Measurements from ENCODE around the gene SPACA9. TPM values are rescaled to one million over a fixed set of nuclear protein-coding genes. Genes with fewer than 3 reads are reported as not detected.
A peak's percentile ranks its signal among the peaks of the same experiment; 100 is the strongest.

The SPACA9 gene
- total and polyA plus RNA-seq, 2 donors, result 2.5 to 6.6 TPM

- Histone ChIP-seq H3K27ac (ENCODE audit: low read depth) (no peak overlapping the region), H3K36me3 (ENCODE audit: insufficient read depth) (no peaks in the 10 kb centered on the region), H3K4me1 (ENCODE audit: insufficient read depth) (no peaks in the 10 kb centered on the region), H3K4me3 (ENCODE audit: low read depth, low read length) (no peak overlapping the region)
- WGBS, result 87% methylated on average over 3 of the region's 3 CpGs
- no peak for DNase-seq (ENCODE audit: extremely low spot score)
Observed at GRCh38 chr9:132876849-132877248, 1.8 kb upstream of the SPACA9 start.

- H3K36me3 ChIP-seq (ENCODE audit: insufficient read depth), result no peaks in the 10 kb centered on the region
- no peak for DNase-seq (ENCODE audit: extremely low spot score)
- no peaks in the 10 kb centered on the region for H3K4me1 ChIP-seq (ENCODE audit: insufficient read depth)
- H3K4me3 ChIP-seq (ENCODE audit: low read depth, low read length), result peak overlapping the region; percentile 86
- WGBS, result 39% methylated on average over 14 of the region's 14 CpGs
- H3K27ac ChIP-seq (ENCODE audit: low read depth), result no peak overlapping the region
Observed at GRCh38 chr9:132877458-132877823, 1.3 kb upstream of the SPACA9 start.

GRCh38 chr9:132877824-132878694 is 639 bp upstream of the SPACA9 start, which contains the start of gene AK8:
TSS of gene AK8 (minus strand) at chr9:132878284. CDS start at chr9:132878255, 29 bp downstream.
- DNase-seq (ENCODE audit: extremely low spot score), result no peak
- H3K27ac ChIP-seq (ENCODE audit: low read depth), result no peak within 1 kb of the TSS

GRCh38 chr9:132879457-132880323 is 992 bp downstream of the SPACA9 start:
- H3K4me3 ChIP-seq (ENCODE audit: low read depth, low read length), result no peak overlapping the region
- no peak overlapping the region for H3K27ac ChIP-seq (ENCODE audit: low read depth)
- H3K36me3 ChIP-seq (ENCODE audit: insufficient read depth), result no peaks in the 10 kb centered on the region
- H3K4me1 ChIP-seq (ENCODE audit: insufficient read depth), result no peaks in the 10 kb centered on the region
- WGBS, result 87% methylated on average over 6 of the region's 6 CpGs
- no peak for DNase-seq (ENCODE audit: extremely low spot score)

More at GRCh38 chr9:132877824-132878694, 639 bp upstream of the SPACA9 start, which contains the start of gene AK8:
- under 1% methylated on average over 89 of the region's 89 CpGs for WGBS
- Histone ChIP-seq H3K4me1 (ENCODE audit: insufficient read depth) (no peaks in the 10 kb centered on the region), H3K4me3 (ENCODE audit: low read depth, low read length) (peak within 1 kb of the TSS; percentile 86), H3K36me3 (ENCODE audit: insufficient read depth) (no peaks in the 10 kb centered on the region)

- Histone ChIP-seq H3K4me3 (ENCODE audit: low read depth, low read length) (no peak overlapping the region), H3K4me1 (ENCODE audit: insufficient read depth) (no peaks in the 10 kb centered on the region), H3K36me3 (ENCODE audit: insufficient read depth) (no peaks in the 10 kb centered on the region), H3K27ac (ENCODE audit: low read depth) (no peak overlapping the region)
- 85% methylated on average over 7 of the region's 7 CpGs for WGBS
- DNase-seq (ENCODE audit: extremely low spot score), result no peak
Observed at GRCh38 chr9:132880324-132880661, 1.6 kb downstream of the SPACA9 start.

- no peak overlapping the region for H3K4me3 ChIP-seq (ENCODE audit: low read depth, low read length)
- no peak for DNase-seq (ENCODE audit: extremely low spot score)
- no peaks in the 10 kb centered on the region for H3K4me1 ChIP-seq (ENCODE audit: insufficient read depth)
- no peak overlapping the region for H3K27ac ChIP-seq (ENCODE audit: low read depth)
- H3K36me3 ChIP-seq (ENCODE audit: insufficient read depth), result no peaks in the 10 kb centered on the region
- 87% methylated on average over 6 of the region's 6 CpGs for WGBS
Observed at GRCh38 chr9:132881826-132882225, 3.1 kb downstream of the SPACA9 start.

- H3K27ac ChIP-seq (ENCODE audit: low read depth), result no peak overlapping the region
- no peak for DNase-seq (ENCODE audit: extremely low spot score)
- no peak overlapping the region for H3K4me3 ChIP-seq (ENCODE audit: low read depth, low read length)
- H3K4me1 ChIP-seq (ENCODE audit: insufficient read depth), result no peaks in the 10 kb centered on the region
- WGBS, result 73% methylated on average over 6 of the region's 6 CpGs
- no peaks in the 10 kb centered on the region for H3K36me3 ChIP-seq (ENCODE audit: insufficient read depth)
Observed at GRCh38 chr9:132882616-132883015, 3.9 kb downstream of the SPACA9 start.

GRCh38 chr9:132883349-132884294 is 4.9 kb downstream of the SPACA9 start:
- Histone ChIP-seq H3K27ac (ENCODE audit: low read depth) (no peak overlapping the region), H3K36me3 (ENCODE audit: insufficient read depth) (no peaks in the 10 kb centered on the region), H3K4me1 (ENCODE audit: insufficient read depth) (no peaks in the 10 kb centered on the region), H3K4me3 (ENCODE audit: low read depth, low read length) (no peak overlapping the region)
- no peak for DNase-seq (ENCODE audit: extremely low spot score)
- 93% methylated on average over 27 of the region's 27 CpGs for WGBS

GRCh38 chr9:132885720-132886333 is 7.1 kb downstream of the SPACA9 start:
- 65% methylated on average over 9 of the region's 9 CpGs for WGBS

GRCh38 chr9:132886334-132886725 is 7.6 kb downstream of the SPACA9 start:
- WGBS, result 94% methylated on average over 6 of the region's 6 CpGs
- no peak overlapping the region for H3K27ac ChIP-seq (ENCODE audit: low read depth)
- H3K4me3 ChIP-seq (ENCODE audit: low read depth, low read length), result no peak overlapping the region
- no peak for DNase-seq (ENCODE audit: extremely low spot score)
- no peaks in the 10 kb centered on the region for H3K4me1 ChIP-seq (ENCODE audit: insufficient read depth)
- no peaks in the 10 kb centered on the region for H3K36me3 ChIP-seq (ENCODE audit: insufficient read depth)

More at GRCh38 chr9:132885720-132886333, 7.1 kb downstream of the SPACA9 start:
- H3K4me1 ChIP-seq (ENCODE audit: insufficient read depth), result no peaks in the 10 kb centered on the region
- H3K36me3 ChIP-seq (ENCODE audit: insufficient read depth), result no peaks in the 10 kb centered on the region
- no peak overlapping the region for H3K27ac ChIP-seq (ENCODE audit: low read depth)
- no peak overlapping the region for H3K4me3 ChIP-seq (ENCODE audit: low read depth, low read length)
- no peak for DNase-seq (ENCODE audit: extremely low spot score)

GRCh38 chr9:132887181-132888120 is 8.8 kb downstream of the SPACA9 start:
- H3K27ac ChIP-seq (ENCODE audit: low read depth), result no peak overlapping the region
- DNase-seq (ENCODE audit: extremely low spot score), result no peak
- no peaks in the 10 kb centered on the region for H3K36me3 ChIP-seq (ENCODE audit: insufficient read depth)
- no peaks in the 10 kb centered on the region for H3K4me1 ChIP-seq (ENCODE audit: insufficient read depth)
- WGBS, result 88% methylated on average over 18 of the region's 18 CpGs
- H3K4me3 ChIP-seq (ENCODE audit: low read depth, low read length), result no peak overlapping the region

- Histone ChIP-seq H3K27ac (ENCODE audit: low read depth) (no peak overlapping the region), H3K36me3 (ENCODE audit: insufficient read depth) (no peaks in the 10 kb centered on the region), H3K4me1 (ENCODE audit: insufficient read depth) (no peaks in the 10 kb centered on the region), H3K4me3 (ENCODE audit: low read depth, low read length) (no peak overlapping the region)
- DNase-seq (ENCODE audit: extremely low spot score), result no peak
- WGBS, result 96% methylated on average over 18 of the region's 18 CpGs
Observed at GRCh38 chr9:132888151-132888550, 9.5 kb downstream of the SPACA9 start.

All from urinary bladder (tissue), 4 donors.